ENCODE data around the gene PHEX. TPM values are rescaled to one million over a fixed set of nuclear protein-coding genes. Genes with fewer than 3 reads are reported as not detected.

The PHEX gene
- polyA plus RNA-seq, 1 experiment = 0.17 TPM

GRCh38 chrX:22043872-22044271 is 11.7 kb downstream of the PHEX start:
- no peak for TF ChIP-seq CTCF (IDR thresholded peaks at IDR 0.05; ENCODE audit: insufficient read depth, low read depth, low read length)
- no peak for DNase-seq (ENCODE audit: low read depth)
- ChIA-PET CTCF (no interaction called here), POLR2A (no interaction called here)
- H3K4me3 ChIP-seq (ENCODE audit: low read depth, low read length) = no peak overlapping the region
- no peaks in the 10 kb centered on the region for H3K27me3 ChIP-seq (ENCODE audit: control insufficient read depth, insufficient read depth, low read length)
- H3K36me3 ChIP-seq (ENCODE audit: control insufficient read depth, insufficient read depth, low read length) = no peaks in the 10 kb centered on the region

GRCh38 chrX:22047468-22047867 is 15.3 kb downstream of the PHEX start:
- ChIA-PET POLR2A (no interaction called here), CTCF (no interaction called here)
- TF ChIP-seq CTCF (IDR thresholded peaks at IDR 0.05; ENCODE audit: insufficient read depth, low read depth, low read length) = no peak
- Histone ChIP-seq H3K36me3 (ENCODE audit: control insufficient read depth, insufficient read depth, low read length) (no peaks in the 10 kb centered on the region), H3K4me3 (ENCODE audit: low read depth, low read length) (no peak overlapping the region), H3K27me3 (ENCODE audit: control insufficient read depth, insufficient read depth, low read length) (no peaks in the 10 kb centered on the region)
- no peak for DNase-seq (ENCODE audit: low read depth)

- CTCF ChIA-PET = no interaction called here
- POLR2A ChIA-PET = no interaction called here
Observed at GRCh38 chrX:22053481-22053880, 21.4 kb downstream of the PHEX start.

GRCh38 chrX:22056235-22056634 is 24.1 kb downstream of the PHEX start:
- no peak for TF ChIP-seq CTCF (IDR thresholded peaks at IDR 0.05; ENCODE audit: insufficient read depth, low read depth, low read length)
- CTCF ChIA-PET = no interaction called here
- no peaks in the 10 kb centered on the region for H3K36me3 ChIP-seq (ENCODE audit: control insufficient read depth, insufficient read depth, low read length)
- H3K4me3 ChIP-seq (ENCODE audit: low read depth, low read length) = no peak overlapping the region
- H3K27me3 ChIP-seq (ENCODE audit: control insufficient read depth, insufficient read depth, low read length) = no peaks in the 10 kb centered on the region
- POLR2A ChIA-PET = no interaction called here
- no peak for DNase-seq (ENCODE audit: low read depth)

More at GRCh38 chrX:22053481-22053880, 21.4 kb downstream of the PHEX start:
- no peak for DNase-seq (ENCODE audit: low read depth)
- H3K36me3 ChIP-seq (ENCODE audit: control insufficient read depth, insufficient read depth, low read length) = no peaks in the 10 kb centered on the region
- no peak for TF ChIP-seq CTCF (IDR thresholded peaks at IDR 0.05; ENCODE audit: insufficient read depth, low read depth, low read length)
- no peak overlapping the region for H3K4me3 ChIP-seq (ENCODE audit: low read depth, low read length)
- H3K27me3 ChIP-seq (ENCODE audit: control insufficient read depth, insufficient read depth, low read length) = no peaks in the 10 kb centered on the region

GRCh38 chrX:22057667-22058066 is 25.5 kb downstream of the PHEX start:
- Histone ChIP-seq H3K36me3 (ENCODE audit: control insufficient read depth, insufficient read depth, low read length) (no peaks in the 10 kb centered on the region), H3K4me3 (ENCODE audit: low read depth, low read length) (no peak overlapping the region), H3K27me3 (ENCODE audit: control insufficient read depth, insufficient read depth, low read length) (no peaks in the 10 kb centered on the region)
- DNase-seq (ENCODE audit: low read depth) = no peak
- no peak for TF ChIP-seq CTCF (IDR thresholded peaks at IDR 0.05; ENCODE audit: insufficient read depth, low read depth, low read length)
- ChIA-PET POLR2A (no interaction called here), CTCF (no interaction called here)
